Measurements from ENCODE around the gene PCCA.

The PCCA gene

DNA sequence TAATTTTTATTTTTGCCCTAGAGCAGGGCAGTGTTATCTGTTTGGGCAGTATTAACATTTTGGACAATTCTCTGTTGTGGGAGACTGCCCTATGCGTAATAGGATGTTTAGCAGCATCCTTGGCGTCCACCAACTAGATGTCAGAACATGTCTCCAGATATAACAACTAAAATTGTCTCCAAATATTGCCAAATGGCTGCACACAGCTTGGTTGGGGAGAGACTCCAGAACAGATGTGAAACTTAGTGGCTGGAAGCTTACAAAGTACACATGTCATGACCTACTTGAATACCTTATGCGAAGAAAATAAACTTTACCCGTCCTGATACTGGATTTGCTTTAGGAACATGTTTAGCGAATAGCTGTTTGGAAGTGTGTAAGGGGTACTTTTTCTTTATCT lies 376.7 kb downstream of the PCCA start:
- TF ChIP-seq ZNF274 (IDR thresholded peaks at IDR 0.05; ENCODE audit: low read depth, low read length): no peak
- H3K4me3 ChIP-seq (ENCODE audit: low read length): no peak overlapping the region

DNA sequence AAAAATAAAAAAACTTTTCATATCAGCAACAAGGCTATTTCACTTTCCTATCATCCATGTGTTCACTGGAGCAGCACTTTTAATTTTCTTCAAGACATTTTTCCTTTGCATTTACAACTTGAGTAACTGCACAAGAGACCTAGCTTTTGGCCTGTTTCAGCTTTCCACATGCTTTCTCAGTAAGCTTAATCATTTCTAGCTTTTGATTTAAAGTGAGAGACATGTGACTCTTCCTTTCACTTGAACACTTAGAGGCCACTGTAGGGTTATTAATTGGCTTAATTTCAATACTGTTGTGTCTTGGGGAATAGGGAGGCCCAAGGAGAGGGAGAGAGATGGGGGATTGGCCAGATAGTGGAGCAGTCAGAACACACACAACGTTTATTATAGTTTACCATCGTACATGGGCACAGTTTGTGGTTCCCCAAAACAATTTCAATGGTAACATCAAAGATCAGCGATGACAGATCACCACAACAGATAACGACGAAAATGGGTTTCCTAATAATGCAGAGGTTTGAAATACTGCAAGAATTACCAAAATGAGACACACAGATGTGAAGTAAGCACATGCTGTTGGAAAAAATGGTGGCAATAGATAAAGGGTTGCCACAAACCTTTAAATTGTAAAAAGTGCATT lies 382.1 kb downstream of the PCCA start:
- TF ChIP-seq ZNF274 (IDR thresholded peaks at IDR 0.05; ENCODE audit: low read depth, low read length): no peak
- no peak overlapping the region for H3K4me3 ChIP-seq (ENCODE audit: low read length)

DNA sequence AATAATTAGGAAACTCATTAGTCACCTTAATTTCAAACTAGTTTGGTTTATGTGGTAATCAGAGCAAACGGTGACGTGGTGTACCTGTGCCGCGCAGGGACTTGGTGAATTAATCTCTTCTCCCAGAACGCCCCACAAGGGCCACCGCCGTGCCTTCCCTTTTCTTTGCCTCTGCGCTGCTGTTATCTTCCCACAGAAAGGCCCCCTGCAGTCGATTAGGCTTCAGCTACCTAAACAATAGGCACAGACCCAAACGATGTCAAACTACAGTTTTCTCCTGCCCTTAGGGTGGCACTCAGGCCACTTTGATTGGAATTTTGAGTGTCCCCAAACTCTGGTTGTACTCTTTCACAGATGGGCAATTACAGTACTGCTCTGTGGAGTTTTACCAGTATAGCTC lies 384.2 kb downstream of the PCCA start:
- H3K4me3 ChIP-seq (ENCODE audit: low read length): no peak overlapping the region
- TF ChIP-seq ZNF274 (IDR thresholded peaks at IDR 0.05; ENCODE audit: low read depth, low read length): no peak

DNA sequence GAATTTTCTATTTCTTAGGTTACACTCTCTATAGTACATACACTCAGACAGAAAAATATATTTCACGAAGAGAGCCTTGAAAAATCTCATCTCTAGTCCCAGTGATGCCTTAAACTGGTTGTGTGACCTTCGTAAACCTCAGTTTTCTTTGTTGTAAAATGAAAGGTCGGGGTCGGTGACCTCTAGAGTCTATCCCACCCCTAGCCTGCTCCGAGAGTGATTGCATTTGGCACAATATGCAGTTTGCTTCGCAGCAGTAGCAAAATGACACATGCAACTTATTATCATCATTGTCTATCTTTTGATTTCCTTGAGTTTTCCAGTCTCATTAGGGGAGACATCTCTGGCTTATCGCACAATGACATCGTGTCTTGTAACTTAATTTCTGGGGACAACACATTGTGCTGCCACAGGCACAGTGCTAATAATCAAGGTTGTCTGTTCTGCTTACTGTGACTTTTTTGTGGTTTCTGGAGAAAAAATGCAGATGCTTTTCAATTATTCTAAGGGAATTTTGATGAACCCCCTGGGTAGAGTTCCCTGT lies 384.7 kb downstream of the PCCA start:
- no peak overlapping the region for H3K4me3 ChIP-seq (ENCODE audit: low read length)
- TF ChIP-seq ZNF274 (IDR thresholded peaks at IDR 0.05; ENCODE audit: low read depth, low read length): no peak

DNA sequence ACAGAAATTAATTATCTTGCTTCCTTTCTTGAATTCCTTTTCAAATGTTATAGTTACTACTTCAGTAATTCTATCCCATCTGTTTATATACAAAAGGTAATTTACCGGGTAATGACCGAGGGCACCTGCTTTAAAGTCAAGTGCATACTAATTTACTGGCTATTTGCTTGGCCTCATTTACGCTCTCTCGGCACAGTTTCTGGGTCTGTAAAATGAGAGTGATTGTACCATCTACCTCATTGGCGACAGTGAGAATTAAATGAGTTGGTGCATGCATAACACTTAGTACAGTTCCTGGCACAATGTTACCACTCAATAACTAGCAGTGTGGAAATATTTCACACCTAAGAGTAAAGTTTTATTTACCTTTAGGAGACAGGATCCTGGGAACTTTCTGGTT lies 388.1 kb downstream of the PCCA start:
- TF ChIP-seq ZNF274 (IDR thresholded peaks at IDR 0.05; ENCODE audit: low read depth, low read length): no peak
- no peak overlapping the region for H3K4me3 ChIP-seq (ENCODE audit: low read length)

DNA sequence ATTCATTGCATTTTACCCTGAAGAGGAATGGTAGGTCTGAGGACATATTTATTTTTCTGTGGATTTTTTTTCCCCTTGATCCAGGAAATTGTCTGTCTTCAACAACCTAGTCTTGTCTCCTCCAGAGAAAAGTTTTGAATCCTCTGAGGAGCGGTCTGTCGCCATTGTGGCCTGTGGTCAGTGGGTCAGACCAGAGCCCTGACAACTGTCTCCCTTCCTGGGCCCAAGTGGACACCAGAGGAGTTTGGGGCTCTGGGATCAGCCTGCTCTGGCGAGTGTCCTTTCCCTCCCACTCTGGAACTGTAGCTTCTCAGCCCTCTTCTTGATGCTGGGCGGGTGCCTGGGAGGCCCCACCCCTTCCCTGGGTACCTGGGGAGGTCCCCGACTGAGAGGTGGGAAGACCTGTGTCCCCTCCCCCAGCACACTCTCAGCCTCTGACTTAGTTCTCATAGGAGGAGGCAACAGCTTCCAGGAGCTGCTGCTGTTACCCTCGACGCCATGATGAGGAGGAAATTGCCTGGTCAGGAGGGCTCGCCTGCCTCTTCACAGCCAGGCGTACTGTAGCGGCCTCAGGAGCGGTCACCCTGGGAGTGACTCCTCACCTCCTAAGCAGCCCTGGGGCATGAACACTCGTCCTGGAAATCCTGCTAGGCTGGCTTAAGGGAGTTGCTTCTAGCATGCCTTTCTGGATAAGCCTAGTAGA lies 389.4 kb downstream of the PCCA start:
- no peak for TF ChIP-seq ZNF274 (IDR thresholded peaks at IDR 0.05; ENCODE audit: low read depth, low read length)
- H3K4me3 ChIP-seq (ENCODE audit: low read length): no peak overlapping the region

DNA sequence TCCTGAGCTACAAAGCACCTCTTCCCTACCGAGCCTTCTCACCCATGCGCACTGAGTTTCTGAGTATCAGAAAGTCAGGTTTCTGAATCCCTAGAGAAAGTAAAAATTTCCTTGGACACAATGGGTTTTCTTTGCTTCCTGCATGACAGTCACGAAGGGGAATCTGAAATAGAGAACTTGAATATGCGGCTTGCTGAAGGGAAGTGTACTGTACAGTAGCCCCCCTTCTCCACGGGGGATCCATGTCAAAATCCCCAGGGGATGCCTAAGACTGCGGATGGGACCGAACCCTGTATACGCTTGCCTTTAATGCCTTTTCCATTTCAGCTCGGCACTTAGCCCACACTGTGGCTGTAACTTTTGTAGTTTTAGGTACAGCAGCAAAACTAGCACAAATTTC lies 391.8 kb downstream of the PCCA start:
- TF ChIP-seq ZNF274 (IDR thresholded peaks at IDR 0.05; ENCODE audit: low read depth, low read length): no peak
- no peak overlapping the region for H3K4me3 ChIP-seq (ENCODE audit: low read length)

DNA sequence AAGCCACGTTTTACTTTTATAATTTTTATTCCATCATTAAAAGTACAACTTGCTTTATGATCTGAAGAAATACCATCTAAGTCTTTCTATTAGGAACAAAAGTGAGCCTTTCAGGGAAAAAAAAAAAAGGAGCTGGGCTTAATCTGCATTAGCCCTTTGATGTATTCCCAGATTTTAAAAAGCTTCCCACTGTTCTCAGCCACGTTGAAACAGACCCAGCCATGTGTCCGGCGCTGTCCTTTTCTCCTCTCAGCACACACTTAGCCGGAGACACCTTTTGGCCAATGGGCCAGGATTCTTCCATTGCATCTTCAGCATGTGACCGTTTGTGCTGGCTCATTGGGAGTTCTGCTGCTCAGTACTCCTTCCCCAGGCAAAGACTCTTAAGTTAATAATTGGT lies 394.2 kb downstream of the PCCA start:
- no peak for TF ChIP-seq ZNF274 (IDR thresholded peaks at IDR 0.05; ENCODE audit: low read depth, low read length)
- H3K4me3 ChIP-seq (ENCODE audit: low read length): no peak overlapping the region

DNA sequence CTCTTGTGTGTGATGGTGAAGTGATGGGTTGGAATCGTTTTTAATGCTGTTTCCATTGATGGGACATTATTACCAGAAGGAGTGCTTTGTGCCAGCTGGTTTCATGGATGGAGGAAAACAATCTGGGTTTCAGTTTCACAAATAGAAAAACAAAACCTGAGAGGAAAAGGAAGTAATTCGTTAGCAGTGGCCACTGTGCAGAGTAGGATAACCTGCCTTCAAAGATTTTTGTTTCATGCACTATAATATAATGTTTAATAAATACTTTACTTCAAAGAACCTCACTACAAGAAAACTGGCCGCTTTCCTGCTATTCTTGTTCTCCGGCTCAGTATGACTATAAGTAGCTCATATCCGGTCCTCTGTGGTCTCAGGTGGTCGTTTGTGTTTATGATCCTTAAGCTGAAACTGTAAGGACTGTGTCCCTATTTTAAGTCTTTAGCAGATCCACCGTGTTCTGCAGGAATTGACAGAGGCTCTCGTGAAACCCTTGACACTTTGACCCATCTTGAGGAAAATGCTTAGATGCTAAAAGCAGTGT lies 395.0 kb downstream of the PCCA start:
- H3K4me3 ChIP-seq (ENCODE audit: low read length): no peak overlapping the region

DNA sequence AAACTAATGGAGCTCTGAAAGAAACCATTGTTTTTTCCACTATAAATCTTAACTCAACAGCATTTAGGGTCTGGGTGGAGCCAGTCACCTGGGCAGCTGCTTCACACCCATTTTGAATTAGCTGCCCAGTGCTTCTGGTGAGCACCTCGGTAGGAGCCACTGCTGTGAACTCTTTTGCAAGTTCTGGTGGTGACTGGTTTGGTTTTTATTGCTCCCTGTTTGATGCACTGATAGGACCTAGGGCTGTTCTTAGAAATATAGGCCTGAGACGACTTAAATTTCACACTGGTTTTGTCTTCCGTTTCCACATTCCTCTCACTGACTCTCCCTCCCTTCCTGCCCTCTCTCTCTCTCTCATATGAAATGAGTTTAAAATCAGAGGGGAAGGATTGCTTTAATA lies 395.8 kb downstream of the PCCA start:
- no peak for TF ChIP-seq ZNF274 (IDR thresholded peaks at IDR 0.05; ENCODE audit: low read depth, low read length)
- H3K4me3 ChIP-seq (ENCODE audit: low read length): no peak overlapping the region

More for the DNA sequence above, 395.0 kb downstream of the PCCA start:
- no peak for TF ChIP-seq ZNF274 (IDR thresholded peaks at IDR 0.05; ENCODE audit: low read depth, low read length)

DNA sequence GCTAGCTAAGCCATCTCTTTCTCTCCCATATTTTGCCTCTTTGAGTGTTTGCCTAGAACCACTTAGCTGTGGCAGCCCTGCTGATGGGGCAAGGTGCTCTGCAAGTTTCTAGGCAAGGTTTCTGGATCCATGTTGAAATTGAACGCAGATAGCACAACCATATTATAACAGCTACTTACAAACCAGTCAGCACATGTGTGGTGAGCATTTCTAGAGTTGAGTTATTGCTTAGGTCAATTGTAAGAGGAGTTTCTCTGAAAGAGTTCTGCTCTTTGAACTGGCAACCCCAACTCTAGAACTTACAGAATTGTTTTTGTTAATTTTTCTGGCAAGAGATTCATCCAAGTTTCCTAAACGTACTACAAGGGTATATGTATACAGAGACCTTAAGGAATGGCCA lies 396.4 kb downstream of the PCCA start:
- no peak for TF ChIP-seq ZNF274 (IDR thresholded peaks at IDR 0.05; ENCODE audit: low read depth, low read length)
- H3K4me3 ChIP-seq (ENCODE audit: low read length): no peak overlapping the region

DNA sequence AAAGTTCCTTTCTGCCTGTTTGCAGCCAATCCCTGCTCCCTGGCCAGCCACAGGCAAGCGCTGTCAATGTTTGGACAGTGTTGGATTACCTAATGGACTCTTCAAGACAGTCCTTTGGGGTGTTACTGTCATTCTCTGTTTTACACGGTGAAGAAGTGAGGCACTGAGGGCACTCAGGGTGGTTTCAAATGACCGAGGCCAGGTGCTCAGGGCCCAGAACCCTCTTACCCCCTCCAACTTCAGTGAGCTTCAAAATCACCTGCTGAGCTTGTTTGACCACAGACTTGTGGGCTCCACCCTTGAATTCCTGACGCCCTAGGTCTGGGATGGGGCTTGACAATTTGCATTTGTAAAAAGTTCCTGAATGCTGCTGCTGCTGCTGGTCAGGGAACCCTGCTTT lies 401.8 kb downstream of the PCCA start:
- no peak overlapping the region for H3K4me3 ChIP-seq (ENCODE audit: low read length)
- no peak for TF ChIP-seq ZNF274 (IDR thresholded peaks at IDR 0.05; ENCODE audit: low read depth, low read length)

DNA sequence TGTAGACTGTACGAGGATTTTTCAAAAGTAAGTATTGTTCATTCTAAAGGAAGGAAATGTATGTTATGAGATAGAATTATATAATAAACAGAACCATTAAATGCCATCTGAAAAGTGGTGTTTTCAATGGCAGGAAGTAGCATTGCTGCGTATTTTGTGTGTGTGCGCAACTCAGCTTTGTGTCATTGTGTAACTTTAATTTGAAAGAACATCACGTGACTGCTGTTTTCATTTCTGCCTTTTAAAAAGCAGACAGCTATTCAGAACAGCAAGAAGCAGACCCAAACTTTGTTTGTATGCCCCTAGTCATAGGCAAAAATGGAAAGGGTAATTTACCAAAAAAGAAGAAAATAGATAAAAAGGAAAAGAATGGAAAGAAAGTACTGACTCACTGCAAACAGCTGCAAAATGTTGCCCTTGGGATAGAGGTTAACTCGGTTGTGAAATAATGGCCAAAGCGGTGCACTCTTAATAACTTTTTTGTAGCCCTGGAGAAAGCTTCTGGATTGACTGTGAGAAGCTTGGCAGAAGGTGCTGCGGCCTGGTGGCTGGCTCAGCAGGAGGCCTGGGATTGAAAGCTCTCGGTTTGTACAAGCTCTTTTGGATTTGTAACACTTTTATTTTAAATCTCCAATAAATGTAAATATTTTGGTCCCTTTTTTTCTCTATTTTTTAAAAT lies 402.4 kb downstream of the PCCA start:
- H3K4me3 ChIP-seq (ENCODE audit: low read length): no peak overlapping the region
- no peak for TF ChIP-seq ZNF274 (IDR thresholded peaks at IDR 0.05; ENCODE audit: low read depth, low read length)

DNA sequence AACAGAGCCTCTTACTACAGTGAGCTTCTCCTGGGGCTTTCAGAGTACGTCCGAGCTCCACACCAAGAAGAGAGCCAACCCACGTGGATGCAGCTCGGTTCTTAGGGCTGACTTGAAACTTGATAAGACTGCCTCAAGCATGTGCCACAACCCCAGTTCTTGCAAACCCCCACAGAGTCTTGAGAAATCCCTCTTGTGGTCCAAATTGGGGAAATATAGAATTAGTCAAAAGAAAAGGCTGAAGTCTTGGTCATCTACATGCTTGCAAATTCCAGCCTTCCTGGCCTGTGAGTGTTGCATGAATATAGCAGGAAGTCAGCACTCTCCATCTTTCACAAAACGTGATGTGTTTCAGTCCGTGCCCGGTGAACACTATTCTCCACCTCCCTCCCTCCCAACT lies 404.5 kb downstream of the PCCA start:
- no peak for TF ChIP-seq ZNF274 (IDR thresholded peaks at IDR 0.05; ENCODE audit: low read depth, low read length)
- H3K4me3 ChIP-seq (ENCODE audit: low read length): no peak overlapping the region

DNA sequence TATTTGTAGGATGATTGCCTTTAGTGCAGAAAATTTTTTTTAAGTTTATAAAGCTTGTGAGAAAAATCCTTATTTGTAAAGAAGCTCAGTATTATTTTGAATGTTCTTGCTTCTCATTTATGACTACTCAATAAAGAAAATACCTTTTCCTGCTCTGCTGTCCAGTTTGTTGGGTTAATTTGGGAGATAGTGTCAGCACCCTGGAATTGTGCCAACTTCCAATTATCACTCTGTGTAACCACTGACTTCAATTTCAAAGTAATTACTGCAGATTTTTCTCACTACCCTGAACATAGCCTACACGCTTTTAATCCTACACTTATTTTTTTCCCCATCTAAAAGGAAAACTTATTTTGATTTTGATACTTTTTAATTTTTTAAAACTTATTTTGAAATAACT lies 406.6 kb downstream of the PCCA start:
- H3K4me3 ChIP-seq (ENCODE audit: low read length): no peak overlapping the region
- no peak for TF ChIP-seq ZNF274 (IDR thresholded peaks at IDR 0.05; ENCODE audit: low read depth, low read length)

All from GM08714 (cell line).